ENCODE data around the gene CHRNA10.

Gene CHRNA10

GRCh38 chr11:3686751-3687150, 15.6 kb upstream of the CHRNA10 start:
- H4K8ac ChIP-seq (ENCODE audit: low read length) = no peak overlapping the region
- H3K4me1 ChIP-seq (ENCODE audit: control insufficient read depth, insufficient read depth, low read depth, low read length) = no peaks in the 10 kb centered on the region
- peaks cover 50 to 82% of the 10 kb centered on the region in 2 experiments for H3K36me3 ChIP-seq (ENCODE audit: control insufficient read depth in 1 of 2, insufficient read depth in 2 of 2, low read depth in 1 of 2, low read length in 2 of 2)
- H3K4me3 ChIP-seq (ENCODE audit: insufficient read depth in 1 of 2, low read depth in 1 of 2, low read length in 2 of 2) = no peak overlapping the region
- no peak overlapping the region for H3K27ac ChIP-seq (ENCODE audit: low read length, poor library complexity, severe bottlenecking)
- peaks cover 17% of the 10 kb centered on the region for H3K79me1 ChIP-seq (replicated peaks; ENCODE audit: low read length, poor library complexity, severe bottlenecking)
- no peak overlapping the region for H2AK5ac ChIP-seq (ENCODE audit: low read length, severe bottlenecking)
- DNase-seq = no peak
- no peak overlapping the region for H2BK120ac ChIP-seq (ENCODE audit: low read depth, low read length)
- no peak overlapping the region for H2BK15ac ChIP-seq (ENCODE audit: low read depth, poor library complexity, severe bottlenecking)
- H3K27me3 ChIP-seq (ENCODE audit: control insufficient read depth in 1 of 2, insufficient read depth in 1 of 2, low read length in 2 of 2) = no peaks in the 10 kb centered on the region
- no peak overlapping the region for H3K9ac ChIP-seq (ENCODE audit: low read length)
- H2AFZ ChIP-seq (ENCODE audit: low read depth, low read length) = no peak overlapping the region
- H3K9me3 ChIP-seq (ENCODE audit: control insufficient read depth, low read length) = no peaks in the 10 kb centered on the region
- H3K4me2 ChIP-seq (ENCODE audit: low read length, poor library complexity, severe bottlenecking) = no peak overlapping the region
- no peak overlapping the region for H3K4ac ChIP-seq (ENCODE audit: low read depth in 1 of 2, low read length in 2 of 2)
- no peak overlapping the region for H3K18ac ChIP-seq (ENCODE audit: low read depth in 1 of 2, low read length in 2 of 2)
- H3K23ac ChIP-seq (ENCODE audit: low read length in 2 of 2) = no peak overlapping the region
- no peak overlapping the region for H2BK5ac ChIP-seq (ENCODE audit: low read depth, low read length, poor library complexity, severe bottlenecking)
- H4K91ac ChIP-seq (ENCODE audit: low read length) = no peak overlapping the region
- H3K14ac ChIP-seq (ENCODE audit: low read length in 2 of 2) = no peak overlapping the region
- H2BK12ac ChIP-seq (ENCODE audit: low read length in 2 of 2) = no peak overlapping the region
- 100% methylated on average over 1 of the region's 4 CpGs for WGBS

- Histone ChIP-seq H3K27me3 (ENCODE audit: control insufficient read depth in 1 of 2, insufficient read depth in 1 of 2, low read length in 2 of 2) (no peaks in the 10 kb centered on the region), H3K4me1 (ENCODE audit: control insufficient read depth, insufficient read depth, low read depth, low read length) (no peaks in the 10 kb centered on the region), H2AFZ (ENCODE audit: low read depth, low read length) (no peak overlapping the region), H3K18ac (ENCODE audit: low read depth in 1 of 2, low read length in 2 of 2) (no peak overlapping the region), H2BK15ac (ENCODE audit: low read depth, poor library complexity, severe bottlenecking) (no peak overlapping the region), H3K27ac (ENCODE audit: low read length, poor library complexity, severe bottlenecking) (no peak overlapping the region), H3K4ac (ENCODE audit: low read depth in 1 of 2, low read length in 2 of 2) (no peak overlapping the region), H3K36me3 (ENCODE audit: control insufficient read depth in 1 of 2, insufficient read depth in 2 of 2, low read depth in 1 of 2, low read length in 2 of 2) (peaks cover 45 to 82% of the 10 kb centered on the region in 2 experiments), H3K9me3 (ENCODE audit: control insufficient read depth, low read length) (no peaks in the 10 kb centered on the region), H3K4me2 (ENCODE audit: low read length, poor library complexity, severe bottlenecking) (no peak overlapping the region), H3K9ac (ENCODE audit: low read length) (no peak overlapping the region), H3K14ac (ENCODE audit: low read length in 2 of 2) (no peak overlapping the region), H2BK12ac (ENCODE audit: low read length in 2 of 2) (no peak overlapping the region), H2BK120ac (ENCODE audit: low read depth, low read length) (no peak overlapping the region), H3K79me1 (replicated peaks; ENCODE audit: low read length, poor library complexity, severe bottlenecking) (peaks cover 16% of the 10 kb centered on the region), H2BK5ac (ENCODE audit: low read depth, low read length, poor library complexity, severe bottlenecking) (no peak overlapping the region), H3K4me3 (ENCODE audit: insufficient read depth in 1 of 2, low read depth in 1 of 2, low read length in 2 of 2) (no peak overlapping the region), H4K91ac (ENCODE audit: low read length) (no peak overlapping the region), H3K23ac (ENCODE audit: low read length in 2 of 2) (no peak overlapping the region), H2AK5ac (ENCODE audit: low read length, severe bottlenecking) (no peak overlapping the region), H4K8ac (ENCODE audit: low read length) (no peak overlapping the region)
- DNase-seq = no peak
- 92% methylated on average over 6 of the region's 7 CpGs for WGBS
These were observed 14.7 kb upstream of the CHRNA10 start for GRCh38 chr11:3685923-3686322.

DNA sequence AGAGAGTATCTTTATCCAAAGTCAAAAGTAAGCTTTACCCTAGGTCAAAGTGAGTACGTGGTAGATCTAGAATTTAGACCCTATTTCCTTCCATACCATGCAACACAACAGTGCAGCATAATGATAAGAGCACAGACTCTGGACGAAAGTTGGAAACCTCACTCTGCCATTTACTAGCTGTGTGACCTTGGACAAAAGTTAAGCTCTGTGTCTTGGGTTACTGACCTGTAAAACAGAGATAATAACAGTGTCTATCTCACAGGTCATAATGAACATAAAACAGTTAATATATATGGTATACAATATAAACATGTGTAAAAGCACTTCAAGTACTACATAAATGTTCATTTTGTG, 13.6 kb upstream of the CHRNA10 start:
- DNase-seq = no peak
- Histone ChIP-seq H3K4me1 (ENCODE audit: control insufficient read depth, insufficient read depth, low read depth, low read length) (no peaks in the 10 kb centered on the region), H4K91ac (ENCODE audit: low read length) (no peak overlapping the region), H3K36me3 (ENCODE audit: control insufficient read depth in 1 of 2, insufficient read depth in 2 of 2, low read depth in 1 of 2, low read length in 2 of 2) (peaks cover 45 to 85% of the 10 kb centered on the region in 2 experiments), H3K4me3 (ENCODE audit: insufficient read depth in 1 of 2, low read depth in 1 of 2, low read length in 2 of 2) (no peak overlapping the region), H2BK5ac (ENCODE audit: low read depth, low read length, poor library complexity, severe bottlenecking) (no peak overlapping the region), H2AFZ (ENCODE audit: low read depth, low read length) (no peak overlapping the region), H3K27me3 (ENCODE audit: control insufficient read depth in 1 of 2, insufficient read depth in 1 of 2, low read length in 2 of 2) (no peaks in the 10 kb centered on the region), H2BK120ac (ENCODE audit: low read depth, low read length) (no peak overlapping the region), H2BK12ac (ENCODE audit: low read length in 2 of 2) (no peak overlapping the region), H3K9me3 (ENCODE audit: control insufficient read depth, low read length) (no peaks in the 10 kb centered on the region), H3K79me1 (replicated peaks; ENCODE audit: low read length, poor library complexity, severe bottlenecking) (peaks cover 18% of the 10 kb centered on the region), H3K14ac (ENCODE audit: low read length in 2 of 2) (no peak overlapping the region), H3K23ac (ENCODE audit: low read length in 2 of 2) (no peak overlapping the region), H3K4ac (ENCODE audit: low read depth in 1 of 2, low read length in 2 of 2) (no peak overlapping the region), H4K8ac (ENCODE audit: low read length) (no peak overlapping the region), H3K18ac (ENCODE audit: low read depth in 1 of 2, low read length in 2 of 2) (no peak overlapping the region), H2AK5ac (ENCODE audit: low read length, severe bottlenecking) (no peak overlapping the region), H3K27ac (ENCODE audit: low read length, poor library complexity, severe bottlenecking) (no peak overlapping the region), H3K9ac (ENCODE audit: low read length) (no peak overlapping the region), H3K4me2 (ENCODE audit: low read length, poor library complexity, severe bottlenecking) (no peak overlapping the region), H2BK15ac (ENCODE audit: low read depth, poor library complexity, severe bottlenecking) (no peak overlapping the region)
- WGBS = 100% methylated on average over 1 of the region's 2 CpGs

- Histone ChIP-seq H3K4me1 (ENCODE audit: control insufficient read depth, insufficient read depth, low read depth, low read length) (no peaks in the 10 kb centered on the region), H3K9me3 (ENCODE audit: control insufficient read depth, low read length) (no peaks in the 10 kb centered on the region), H3K79me1 (replicated peaks; ENCODE audit: low read length, poor library complexity, severe bottlenecking) (peaks cover 19% of the 10 kb centered on the region), H3K9ac (ENCODE audit: low read length) (no peak overlapping the region), H2BK120ac (ENCODE audit: low read depth, low read length) (no peak overlapping the region), H2AFZ (ENCODE audit: low read depth, low read length) (no peak overlapping the region), H2BK15ac (ENCODE audit: low read depth, poor library complexity, severe bottlenecking) (no peak overlapping the region), H3K23ac (ENCODE audit: low read length in 2 of 2) (no peak overlapping the region), H3K36me3 (ENCODE audit: control insufficient read depth in 1 of 2, insufficient read depth in 2 of 2, low read depth in 1 of 2, low read length in 2 of 2) (peaks cover 45 to 86% of the 10 kb centered on the region in 2 experiments), H3K4ac (ENCODE audit: low read depth in 1 of 2, low read length in 2 of 2) (no peak overlapping the region), H3K27me3 (ENCODE audit: control insufficient read depth in 1 of 2, insufficient read depth in 1 of 2, low read length in 2 of 2) (no peaks in the 10 kb centered on the region), H2BK5ac (ENCODE audit: low read depth, low read length, poor library complexity, severe bottlenecking) (no peak overlapping the region), H3K27ac (ENCODE audit: low read length, poor library complexity, severe bottlenecking) (no peak overlapping the region), H3K18ac (ENCODE audit: low read depth in 1 of 2, low read length in 2 of 2) (no peak overlapping the region), H4K91ac (ENCODE audit: low read length) (no peak overlapping the region), H2AK5ac (ENCODE audit: low read length, severe bottlenecking) (no peak overlapping the region), H3K14ac (ENCODE audit: low read length in 2 of 2) (no peak overlapping the region), H2BK12ac (ENCODE audit: low read length in 2 of 2) (no peak overlapping the region), H3K4me2 (ENCODE audit: low read length, poor library complexity, severe bottlenecking) (no peak overlapping the region), H4K8ac (ENCODE audit: low read length) (no peak overlapping the region), H3K4me3 (ENCODE audit: insufficient read depth in 1 of 2, low read depth in 1 of 2, low read length in 2 of 2) (no peak overlapping the region)
- 98% methylated on average over 7 of the region's 12 CpGs for WGBS
- DNase-seq = no peak
These were observed 13.1 kb upstream of the CHRNA10 start for GRCh38 chr11:3684129-3684818.

Data from mesenchymal stem cell (in vitro differentiated cells and primary cell).